B cell (primary cell): ENCODE measurements around the gene SNW1. TPM values are rescaled to one million over a fixed set of nuclear protein-coding genes. Genes with fewer than 3 reads are reported as not detected.

Experiments used
- ATAC-seq: fragments of 200-7000 bp; cut with Tn5 transposase; one replicate; pipeline ENCODE4 v1.10.0; 2021; ENCODE audit warnings: low read depth, mild to moderate bottlenecking, moderate number of reproducible peaks, moderate library complexity
- CTCF ChIA-PET: fragments of 350-600 bp; sonication (Branson Sonifier 250); formaldehyde crosslinking; loops from one replicate; lab custom pipeline; 2021; ENCODE audit warnings: antibody characterized with exemption, inconsistent platforms; lab: Charles Lee
- POLR2A ChIA-PET: fragments of 350-600 bp; sonication (Branson Sonifier 250); formaldehyde crosslinking; loops from one replicate; lab custom pipeline; 2021; ENCODE audit warnings: antibody characterized with exemption; lab: Charles Lee
- DNase-seq: peaks from one replicate; pipeline ENCODE4 v3.0.0; 2013
- H2AFZ ChIP-seq: 2 replicates; pipeline ENCODE4 v1.6.1; 2012; ENCODE audit warnings: mild to moderate bottlenecking, low read depth, low read length; ENCODE audit not compliant: insufficient read depth, poor library complexity, severe bottlenecking
- H3K27ac ChIP-seq, 2 donors: 1 replicate in 1 of 2; 2 replicates in 1 of 2; pipeline ENCODE4 v1.5.1; 2012 to 2013; ENCODE audit warnings: low read length in 2 of 2, mild to moderate bottlenecking in 2 of 2, moderate library complexity in 1 of 2
- H3K27me3 ChIP-seq, 4 experiments: fragments of 200-600 bp in 1 of 4; sonication (generic) in 1 of 4; replicated peaks in 1 of 4; 1 replicate in 2 of 4; 2 replicates in 2 of 4; pipeline versions ENCODE4 v1.6.1 to v1.7.0; 2013 to 2016; ENCODE audit warnings: low read length in 3 of 4, mild to moderate bottlenecking in 2 of 4, mixed read lengths in 1 of 4, moderate library complexity in 1 of 4; ENCODE audit not compliant: insufficient read depth in 4 of 4, control insufficient read depth in 3 of 4; ENCODE audit errors: control extremely low read depth in 1 of 4
- H3K36me3 ChIP-seq, 2 experiments: replicated peaks in 1 of 2; 1 replicate in 1 of 2; 2 replicates in 1 of 2; pipeline versions ENCODE4 v1.6.1 to v1.7.1; 2013; ENCODE audit warnings: low read length in 1 of 2; ENCODE audit not compliant: insufficient read depth in 2 of 2, control insufficient read depth in 1 of 2; ENCODE audit errors: control extremely low read depth in 1 of 2, extremely low read depth in 1 of 2
- H3K4me1 ChIP-seq, 2 donors: fragments of 200-600 bp in 1 of 2; sonication (generic) in 1 of 2; 1 replicate in 1 of 2; 2 replicates in 1 of 2; pipeline versions ENCODE4 v1.5.1 to v1.6.1; 2013 to 2017; ENCODE audit warnings: low read length in 2 of 2; ENCODE audit not compliant: control insufficient read depth in 2 of 2, insufficient read depth in 2 of 2
- H3K4me2 ChIP-seq: replicated peaks from 2 replicates; pipeline ENCODE3; 2012; ENCODE audit warnings: mild to moderate bottlenecking, low read depth, low read length; ENCODE audit not compliant: poor library complexity, severe bottlenecking
- H3K4me3 ChIP-seq, 5 experiments: fragments of 200-600 bp in 1 of 5; sonication (generic) in 1 of 5; 1 replicate in 3 of 5; 2 replicates in 2 of 5; pipeline versions ENCODE4 v1.5.1 to v1.7.0; 2011 to 2016; ENCODE audit warnings: low read length in 4 of 5, mild to moderate bottlenecking in 4 of 5, low read depth in 2 of 5, control low read depth in 1 of 5, moderate library complexity in 1 of 5; ENCODE audit not compliant: insufficient read depth in 1 of 5; ENCODE audit errors: control extremely low read depth in 1 of 5, extremely low read depth in 1 of 5
- H3K79me2 ChIP-seq: fragments of 200-600 bp; sonication (generic); one replicate; pipeline ENCODE4 v1.6.0; 2016; ENCODE audit warnings: low read length; ENCODE audit not compliant: control insufficient read depth, insufficient read depth
- H3K9ac ChIP-seq: fragments of 200-600 bp; sonication (generic); 2 replicates; pipeline ENCODE4 v1.6.1; 2017; ENCODE audit warnings: mild to moderate bottlenecking, low read length, moderate library complexity
- H3K9me3 ChIP-seq, 3 donors: one replicate each; pipeline versions ENCODE4 v1.6.1 to v1.7.1; 2013; ENCODE audit warnings: low read length in 2 of 3; ENCODE audit not compliant: control insufficient read depth in 2 of 3, insufficient read depth in 1 of 3; ENCODE audit errors: control extremely low read depth in 1 of 3
- H4K20me1 ChIP-seq: 2 replicates; pipeline ENCODE4 v1.6.0; 2012; ENCODE audit warnings: mild to moderate bottlenecking, low read length; ENCODE audit not compliant: insufficient read depth, control insufficient read depth, poor library complexity, severe bottlenecking
- H3K27ac Mint-ChIP-seq: one replicate; pipeline ENCODE4 v1.8.0; 2021; ENCODE audit warnings: mixed read lengths
- H3K27me3 Mint-ChIP-seq: one replicate; pipeline ENCODE4 v1.8.0; 2021; ENCODE audit warnings: mixed read lengths
- H3K4me1 Mint-ChIP-seq: one replicate; pipeline ENCODE4 v1.8.0; 2021; ENCODE audit warnings: mixed read lengths
- H3K4me3 Mint-ChIP-seq: one replicate; pipeline ENCODE4 v1.8.0; 2021; ENCODE audit warnings: mixed read lengths
- H3K9me3 Mint-ChIP-seq: one replicate; pipeline ENCODE4 v1.8.0; 2022; ENCODE audit warnings: mixed read lengths; ENCODE audit not compliant: insufficient read depth
- CTCF ChIP-seq: fragments of 200-600 bp; IDR thresholded peaks from one replicate; pipeline ENCODE4 v1.8.0; 2022; ENCODE audit warnings: antibody characterized with exemption, mild to moderate bottlenecking
- EZH2 ChIP-seq: IDR thresholded peaks from 2 replicates; pipeline ENCODE4 v1.6.1; 2012; ENCODE audit warnings: borderline replicate concordance, low read depth, mild to moderate bottlenecking, moderate library complexity, low read length; ENCODE audit not compliant: insufficient read depth, poor library complexity, severe bottlenecking
- WGBS: methylation state at CpG from one replicate; pipeline ENCODE4 v1.1.5; 2013; ENCODE audit warnings: missing lambda C conversion rate; ENCODE audit not compliant: insufficient coverage; 5-methylcytosine and 5-hydroxymethylcytosine counted together
- intact Hi-C: fragments of 100-400 bp; cut with micrococcal nuclease; formaldehyde crosslinking; loops from one replicate; pipeline ENCODE4 v1.10.0; 2022
- polyA plus RNA-seq: library from polyadenylated mRNA; depleted of rRNA; stranded (reverse); fragments of >200 nt; gene quantifications from 2 replicates; pipeline ENCODE4 v1.2.3, GENCODE V29; 2012
- total RNA-seq, 2 donors: library from RNA; stranded (reverse); fragments of 120-200 nt in 1 of 2; gene quantifications; 1 replicate in 1 of 2; 2 replicates in 1 of 2; pipeline versions ENCODE4 v1.2.3 to v1.2.4, GENCODE V29; 2013 to 2022

SNW1 gene
- total and polyA plus RNA-seq, 2 donors (not counting 1 experiment from before 2014, with no cell fraction given), result 15.0 to 86.4 TPM

- Histone ChIP-seq H3K4me3 (no peak overlapping the region), H3K4me1 (no peaks in the 10 kb centered on the region), H2AFZ (no peak overlapping the region), H3K4me2 (no peak overlapping the region), H4K20me1 (peaks cover 64% of the 10 kb centered on the region), H3K27me3 (no peaks in the 10 kb centered on the region), H3K9ac (no peak overlapping the region), H3K79me2 (peaks cover 82% of the 10 kb centered on the region), H3K36me3 (peaks cover 25 to 67% of the 10 kb centered on the region in 2 experiments), H3K9me3 (no peaks in the 10 kb centered on the region), H3K27ac (no peak overlapping the region)
- TF ChIP-seq CTCF (no peak), EZH2 (no peak)
- Mint-ChIP-seq H3K27ac (no peak overlapping the region), H3K27me3 (no peaks in the 10 kb centered on the region), H3K4me3 (no peak overlapping the region), H3K9me3 (no peaks in the 10 kb centered on the region), H3K4me1 (peaks cover 17% of the 10 kb centered on the region)
- ATAC-seq (no peak), DNase-seq (no peak)
- intact Hi-C loops, result no loop called here
- POLR2A ChIA-PET, result no interaction called here
- CTCF ChIA-PET, result no interaction called here
- WGBS, result no CpG with 5 or more reads among the region's 3 CpGs
These were observed 8.0 kb downstream of the SNW1 start for GRCh38 chr14:77752799-77753516.

GRCh38 chr14:77752266-77752665 is 8.7 kb downstream of the SNW1 start:
- intact Hi-C loops, result no loop called here
- no peaks in the 10 kb centered on the region for H3K27me3 Mint-ChIP-seq
- ATAC-seq, result no peak

More at GRCh38 chr14:77752266-77752665, 8.7 kb downstream of the SNW1 start:
- H3K27ac ChIP-seq, result no peak overlapping the region
- CTCF ChIA-PET, result interaction anchor here (0.8 to 1.0 kb wide), 2 partner anchors 16 to 21 kb away, joined by 3 read pairs; no protein-coding TSS in a partner anchor
- peaks cover 25 to 66% of the 10 kb centered on the region in 2 experiments for H3K36me3 ChIP-seq
- H3K27ac Mint-ChIP-seq, result no peak overlapping the region
- no CpG with 5 or more reads among the region's 2 CpGs for WGBS
- H3K9ac ChIP-seq, result no peak overlapping the region
- POLR2A ChIA-PET, result no interaction called here
- no peak for TF ChIP-seq EZH2
- TF ChIP-seq CTCF, result no peak
- no peak overlapping the region for H2AFZ ChIP-seq
- no peak for DNase-seq
- H3K9me3 Mint-ChIP-seq, result no peaks in the 10 kb centered on the region
- no peak overlapping the region for H3K4me3 Mint-ChIP-seq
- no peaks in the 10 kb centered on the region for H3K27me3 ChIP-seq
- peaks cover 57% of the 10 kb centered on the region for H4K20me1 ChIP-seq
- no peak overlapping the region for H3K4me2 ChIP-seq
- H3K79me2 ChIP-seq, result peaks cover 75% of the 10 kb centered on the region
- no peak overlapping the region for H3K4me3 ChIP-seq
- H3K9me3 ChIP-seq, result no peaks in the 10 kb centered on the region
- peaks cover 11% of the 10 kb centered on the region for H3K4me1 Mint-ChIP-seq
- H3K4me1 ChIP-seq, result no peaks in the 10 kb centered on the region
